ENCODE measurements around the gene ATG101. TPM values are rescaled to one million over a fixed set of nuclear protein-coding genes. Genes with fewer than 3 reads are reported as not detected.

ATG101 gene
- total RNA-seq, 1 donor from 2014 or later, result 19.8 TPM

DNA sequence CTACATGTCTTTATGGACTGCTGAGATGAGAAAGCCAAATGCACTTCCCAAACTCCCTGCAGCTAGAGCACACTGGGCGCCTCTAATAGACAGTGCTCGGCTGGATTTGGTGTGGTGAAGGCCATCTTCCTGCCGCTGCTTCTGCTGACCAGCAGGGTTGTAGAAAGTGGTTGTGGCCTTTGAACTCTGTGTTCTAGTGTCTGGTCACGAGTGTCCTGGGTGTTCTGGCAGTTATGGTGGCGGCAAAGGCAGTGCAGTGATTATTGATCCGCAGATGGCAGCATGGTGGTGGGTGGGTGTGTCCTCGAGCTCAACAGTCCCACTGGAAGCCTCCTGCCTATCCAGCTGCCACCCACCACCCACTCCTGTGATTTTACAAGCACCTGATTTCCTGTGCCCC, 53.1 kb downstream of the ATG101 start:
- Histone ChIP-seq H3K79me2 (ENCODE audit: low read depth) (no peaks in the 10 kb centered on the region), H3K9me3 (ENCODE audit: low read depth) (no peaks in the 10 kb centered on the region), H3K27me3 (no peaks in the 10 kb centered on the region), H3F3A (ENCODE audit: low read depth) (peaks cover 17% of the 10 kb centered on the region), H3K9ac (no peak overlapping the region), H3K27ac (no peak overlapping the region), H3K4me3 (no peak overlapping the region), H3K4me1 (peaks cover 34% of the 10 kb centered on the region), H3K4me2 (no peak overlapping the region), H4K20me1 (ENCODE audit: low read depth) (no peaks in the 10 kb centered on the region), H3K36me3 (no peaks in the 10 kb centered on the region), H2AFZ (replicated peaks) (no peak overlapping the region)
- peaks cover 12% of the 10 kb centered on the region for H3K27me3 Mint-ChIP-seq (ENCODE audit: insufficient read depth, low read depth)
- no peaks in the 10 kb centered on the region for H3K36me3 Mint-ChIP-seq
- H3K9me3 Mint-ChIP-seq, result no peaks in the 10 kb centered on the region
- TF ChIP-seq EZH2phosphoT487 (IDR thresholded peaks at IDR 0.05) (no peak), EZH2 (IDR thresholded peaks at IDR 0.05) (no peak)
- TF ChIP-seq, protein P1, sequence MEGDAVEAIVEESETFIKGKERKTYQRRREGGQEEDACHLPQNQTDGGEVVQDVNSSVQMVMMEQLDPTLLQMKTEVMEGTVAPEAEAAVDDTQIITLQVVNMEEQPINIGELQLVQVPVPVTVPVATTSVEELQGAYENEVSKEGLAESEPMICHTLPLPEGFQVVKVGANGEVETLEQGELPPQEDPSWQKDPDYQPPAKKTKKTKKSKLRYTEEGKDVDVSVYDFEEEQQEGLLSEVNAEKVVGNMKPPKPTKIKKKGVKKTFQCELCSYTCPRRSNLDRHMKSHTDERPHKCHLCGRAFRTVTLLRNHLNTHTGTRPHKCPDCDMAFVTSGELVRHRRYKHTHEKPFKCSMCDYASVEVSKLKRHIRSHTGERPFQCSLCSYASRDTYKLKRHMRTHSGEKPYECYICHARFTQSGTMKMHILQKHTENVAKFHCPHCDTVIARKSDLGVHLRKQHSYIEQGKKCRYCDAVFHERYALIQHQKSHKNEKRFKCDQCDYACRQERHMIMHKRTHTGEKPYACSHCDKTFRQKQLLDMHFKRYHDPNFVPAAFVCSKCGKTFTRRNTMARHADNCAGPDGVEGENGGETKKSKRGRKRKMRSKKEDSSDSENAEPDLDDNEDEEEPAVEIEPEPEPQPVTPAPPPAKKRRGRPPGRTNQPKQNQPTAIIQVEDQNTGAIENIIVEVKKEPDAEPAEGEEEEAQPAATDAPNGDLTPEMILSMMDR (IDR thresholded peaks at IDR 0.05), result no peak
- H3K27ac Mint-ChIP-seq, result no peak overlapping the region
- peaks cover 48% of the 10 kb centered on the region for H3K4me1 Mint-ChIP-seq
- peak overlapping the region; percentile 59 for H3K4me3 Mint-ChIP-seq
- DNase-seq (ENCODE audit: low spot score), result no peak

DNA sequence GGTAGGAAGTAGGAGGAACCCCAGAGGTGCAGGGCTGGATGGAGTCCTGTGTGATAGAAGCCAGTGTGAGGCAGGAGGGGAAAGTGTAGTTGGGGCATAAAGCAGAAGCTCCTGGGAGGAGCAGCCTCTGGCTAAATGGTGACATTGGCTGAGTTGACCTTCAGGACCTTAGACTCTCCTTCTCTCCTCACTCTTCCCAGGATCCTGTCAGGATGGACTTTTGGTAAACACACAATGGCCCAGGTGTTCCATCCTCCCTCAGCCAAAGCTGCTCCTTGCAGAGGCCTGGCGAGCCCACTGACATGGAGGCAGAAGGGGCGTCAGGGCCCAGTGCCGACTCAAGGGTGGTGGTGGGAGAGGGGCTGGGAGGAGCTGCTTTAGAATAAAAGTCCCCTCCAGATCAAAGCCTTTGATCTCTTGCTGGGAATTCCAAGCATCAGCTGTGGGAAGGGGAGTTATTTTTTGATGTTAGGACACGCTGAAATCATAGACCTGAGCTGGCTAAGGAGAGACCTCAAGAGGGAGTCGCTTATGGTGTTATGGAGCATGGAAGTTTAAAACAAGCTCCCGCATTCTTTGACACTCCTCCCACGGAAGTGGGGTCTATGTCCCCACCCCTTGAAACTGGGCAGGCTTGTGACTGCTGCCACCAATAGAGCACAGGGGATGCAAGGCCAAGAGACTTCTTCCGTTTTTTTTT, 53.9 kb downstream of the ATG101 start:
- H4K20me1 ChIP-seq (ENCODE audit: low read depth), result no peaks in the 10 kb centered on the region
- no peak overlapping the region for H2AFZ ChIP-seq (replicated peaks)
- no peak overlapping the region for H3K4me2 ChIP-seq
- no peak overlapping the region for H3K27ac ChIP-seq
- H3K9me3 ChIP-seq (ENCODE audit: low read depth), result no peaks in the 10 kb centered on the region
- no peak overlapping the region for H3K4me3 ChIP-seq
- H3K27me3 ChIP-seq, result no peaks in the 10 kb centered on the region
- no peak overlapping the region for H3K27ac Mint-ChIP-seq
- DNase-seq (ENCODE audit: low spot score), result no peak
- H3K4me1 ChIP-seq, result peaks cover 34% of the 10 kb centered on the region
- H3K9ac ChIP-seq, result no peak overlapping the region
- no peaks in the 10 kb centered on the region for H3K79me2 ChIP-seq (ENCODE audit: low read depth)
- TF ChIP-seq, protein P1 (IDR thresholded peaks at IDR 0.05), result no peak
- H3K4me3 Mint-ChIP-seq, result no peak overlapping the region
- H3K36me3 ChIP-seq, result no peaks in the 10 kb centered on the region
- H3K4me1 Mint-ChIP-seq, result peaks cover 48% of the 10 kb centered on the region
- no peaks in the 10 kb centered on the region for H3K9me3 Mint-ChIP-seq
- no peaks in the 10 kb centered on the region for H3K36me3 Mint-ChIP-seq
- H3K27me3 Mint-ChIP-seq (ENCODE audit: insufficient read depth, low read depth), result peaks cover 12% of the 10 kb centered on the region
- peaks cover 17% of the 10 kb centered on the region for H3F3A ChIP-seq (ENCODE audit: low read depth)

DNA sequence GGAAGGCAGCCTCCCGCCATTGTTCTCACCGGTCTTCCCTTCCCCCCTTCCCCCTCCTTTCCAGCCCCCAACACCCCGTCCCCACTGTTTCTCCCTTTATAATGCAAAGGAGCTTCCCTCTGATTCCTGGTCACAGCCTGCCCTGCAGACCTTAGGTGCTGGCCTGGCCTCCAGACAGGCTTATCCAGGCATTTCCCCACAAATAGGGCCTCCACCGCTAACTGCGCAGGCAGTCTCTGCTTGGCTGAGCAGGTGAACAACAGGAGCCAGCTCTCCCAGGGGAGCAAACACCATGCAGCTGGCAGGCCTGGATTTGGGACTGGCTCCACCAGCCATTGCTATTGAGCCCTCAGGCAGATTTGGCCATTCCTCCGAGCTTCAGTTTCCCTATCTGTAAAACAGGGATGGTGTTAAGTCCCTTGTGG, 55.7 kb downstream of the ATG101 start:
- Histone ChIP-seq H3K4me3 (no peak overlapping the region), H3K27ac (no peak overlapping the region), H3F3A (ENCODE audit: low read depth) (peaks cover 17% of the 10 kb centered on the region), H3K79me2 (ENCODE audit: low read depth) (no peaks in the 10 kb centered on the region), H4K20me1 (ENCODE audit: low read depth) (no peaks in the 10 kb centered on the region), H3K4me1 (peaks cover 32% of the 10 kb centered on the region), H3K36me3 (no peaks in the 10 kb centered on the region), H3K4me2 (peak overlapping the region; percentile 65), H3K27me3 (no peaks in the 10 kb centered on the region), H2AFZ (replicated peaks) (peak overlapping the region; percentile 36), H3K9me3 (ENCODE audit: low read depth) (no peaks in the 10 kb centered on the region), H3K9ac (no peak overlapping the region)
- Mint-ChIP-seq H3K27me3 (ENCODE audit: insufficient read depth, low read depth) (peaks cover 8% of the 10 kb centered on the region), H3K9me3 (no peaks in the 10 kb centered on the region), H3K4me1 (peaks cover 47% of the 10 kb centered on the region), H3K4me3 (no peak overlapping the region), H3K36me3 (no peaks in the 10 kb centered on the region), H3K27ac (peak overlapping the region; percentile 85)
- no peak for TF ChIP-seq EZH2phosphoT487 (IDR thresholded peaks at IDR 0.05)
- TF ChIP-seq, protein P1 (IDR thresholded peaks at IDR 0.05), result no peak
- TF ChIP-seq EZH2 (IDR thresholded peaks at IDR 0.05), result no peak
- DNase-seq (ENCODE audit: low spot score), result peak; percentile 56

All from neural progenitor cell (in vitro differentiated cells).